ENCODE results near the gene KRT40.

The KRT40 gene

DNA sequence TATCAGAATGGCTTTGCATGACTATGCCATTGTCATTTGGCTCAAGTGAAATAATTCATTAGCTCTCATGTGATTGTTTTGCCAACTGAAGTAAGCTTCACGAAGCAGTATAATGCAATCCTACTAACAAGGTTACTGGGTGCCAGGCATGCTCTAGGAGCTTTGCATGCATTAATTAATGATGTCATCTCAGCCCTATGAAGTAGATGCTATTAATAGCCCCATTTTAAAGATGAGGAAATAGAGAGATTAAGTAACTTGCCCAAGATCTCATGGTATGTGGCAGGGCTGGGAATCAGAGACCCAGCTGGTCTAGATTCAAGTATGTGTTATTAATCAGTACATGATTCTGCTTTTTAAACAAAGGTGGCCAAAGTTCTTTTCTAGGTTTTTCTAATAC, 31.5 kb downstream of the KRT40 start:
- DNase-seq (ENCODE audit: low read depth in 3 of 3) = no peak

DNA sequence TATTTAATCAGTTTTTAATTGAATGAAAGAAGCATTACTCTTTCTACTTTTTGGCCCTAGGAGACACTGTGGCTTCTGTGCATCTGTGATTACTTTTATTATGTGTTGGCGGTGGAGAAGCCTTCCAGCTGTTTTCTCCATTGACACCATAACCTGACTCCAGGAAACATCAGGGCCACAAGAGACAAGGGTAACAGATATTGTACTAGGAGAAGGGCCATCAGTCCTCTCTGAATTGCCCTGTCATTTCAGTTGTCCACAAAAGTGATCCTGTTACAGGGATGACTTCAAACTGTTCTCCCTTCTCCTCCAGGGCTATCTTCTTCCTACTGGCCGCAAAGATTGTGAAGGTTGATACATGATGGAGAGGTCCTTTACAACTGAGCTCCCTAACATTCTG, 32.0 kb downstream of the KRT40 start:
- no peak for DNase-seq (ENCODE audit: low read depth in 3 of 3)

DNA sequence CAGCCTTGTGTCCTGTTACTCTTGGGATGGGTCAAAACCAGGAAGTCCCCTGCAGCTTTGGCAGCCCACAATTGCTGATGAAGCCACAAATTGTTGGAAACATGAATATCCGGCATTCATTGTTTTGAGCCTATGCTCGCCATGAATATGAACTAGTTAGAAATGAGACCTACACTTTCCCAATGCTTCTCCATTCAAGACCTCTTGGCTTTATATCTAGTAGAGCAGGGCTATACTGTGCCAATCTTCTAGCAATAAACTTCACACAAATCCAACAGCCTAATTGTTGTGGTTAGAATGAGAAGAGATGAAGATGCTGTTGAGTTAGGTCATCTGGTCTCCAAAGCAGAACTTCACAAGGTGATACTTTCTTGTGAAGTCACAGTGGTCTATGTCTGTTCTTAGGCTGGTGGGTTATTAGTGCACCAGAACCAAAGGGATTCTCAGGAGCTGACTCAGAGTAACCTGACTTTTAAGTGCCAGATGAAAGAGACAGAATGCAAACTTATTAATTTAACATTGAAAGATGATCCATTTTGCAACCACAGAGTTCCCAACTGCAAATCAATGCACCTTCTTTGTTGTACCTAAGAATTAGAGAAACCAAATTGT, 33.0 kb downstream of the KRT40 start:
- no peak for DNase-seq (ENCODE audit: low read depth in 3 of 3)

GRCh38 chr17:40950176-40950575, 34.0 kb downstream of the KRT40 start:
- no peak for DNase-seq (ENCODE audit: low read depth in 3 of 3)

GRCh38 chr17:40949418-40949817, 34.7 kb downstream of the KRT40 start:
- no peak for DNase-seq (ENCODE audit: low read depth in 3 of 3)

DNA sequence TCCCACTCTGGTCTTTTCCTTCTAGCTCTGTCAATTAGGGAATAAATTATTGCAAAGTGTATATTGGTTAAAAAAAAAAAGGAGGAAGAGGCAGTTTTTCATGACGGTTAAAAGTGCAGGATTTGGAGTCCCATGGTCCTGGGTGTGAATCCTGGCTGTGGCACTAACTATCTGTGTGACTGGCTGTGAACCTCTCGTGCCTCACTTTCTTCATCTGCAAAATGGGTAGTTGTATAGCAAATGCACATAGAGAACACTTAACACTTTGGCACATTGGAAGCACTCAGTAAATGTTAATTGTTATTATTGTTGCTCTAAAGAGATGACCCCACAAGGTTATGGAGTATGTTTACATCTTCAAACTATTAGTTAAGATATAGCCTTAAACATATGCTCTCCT, 36.2 kb downstream of the KRT40 start:
- DNase-seq (ENCODE audit: low read depth in 3 of 3) = no peak

DNA sequence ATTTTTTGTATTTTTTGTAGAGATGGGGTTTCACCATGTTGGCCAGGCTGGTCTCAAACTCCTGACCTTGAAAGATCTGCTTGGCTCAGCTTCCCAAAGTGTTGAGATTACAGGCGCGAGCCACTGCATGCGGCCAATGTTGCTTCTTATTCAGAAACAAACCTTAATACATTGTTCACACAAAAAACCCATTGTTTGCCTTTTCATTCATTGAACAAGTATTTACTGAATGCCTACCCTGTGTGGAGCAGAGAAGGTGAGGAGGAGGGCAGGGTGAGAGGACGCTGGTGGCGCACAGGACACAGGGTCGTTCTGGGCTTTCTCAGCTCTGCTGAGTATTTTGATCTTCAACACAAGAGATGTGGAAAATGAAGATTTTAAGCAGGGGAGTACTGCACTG, 38.7 kb downstream of the KRT40 start:
- DNase-seq (ENCODE audit: low read depth in 3 of 3) = no peak

- DNase-seq (ENCODE audit: low read depth in 3 of 3) = no peak
These were observed 39.6 kb downstream of the KRT40 start for GRCh38 chr17:40944531-40944930.

- no peak for DNase-seq (ENCODE audit: low read depth in 3 of 3)
These were observed 41.6 kb downstream of the KRT40 start for GRCh38 chr17:40942553-40942952.

DNA sequence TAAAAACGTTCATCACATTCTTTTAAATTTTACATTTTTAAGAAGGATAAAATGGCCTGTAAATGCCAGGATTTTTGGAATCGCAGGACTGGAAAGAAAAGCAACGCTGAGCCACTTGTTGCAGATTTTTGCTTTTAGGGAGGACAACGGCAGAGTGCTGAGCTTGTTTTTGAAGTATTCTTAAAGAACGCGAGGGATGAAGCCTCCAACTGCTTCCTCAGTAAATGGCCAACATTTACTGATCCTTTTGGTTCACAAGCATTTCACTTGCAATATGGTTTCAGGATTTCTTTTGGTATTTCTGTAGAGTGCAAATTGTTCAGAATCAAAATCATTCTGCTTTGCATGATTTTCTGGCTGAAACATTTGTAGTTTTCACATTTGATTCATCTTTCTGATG, 43.9 kb downstream of the KRT40 start:
- DNase-seq (ENCODE audit: low read depth in 3 of 3) = no peak

- no peak for DNase-seq (ENCODE audit: low read depth in 3 of 3)
These were observed 45.1 kb downstream of the KRT40 start for GRCh38 chr17:40938981-40939380.

DNA sequence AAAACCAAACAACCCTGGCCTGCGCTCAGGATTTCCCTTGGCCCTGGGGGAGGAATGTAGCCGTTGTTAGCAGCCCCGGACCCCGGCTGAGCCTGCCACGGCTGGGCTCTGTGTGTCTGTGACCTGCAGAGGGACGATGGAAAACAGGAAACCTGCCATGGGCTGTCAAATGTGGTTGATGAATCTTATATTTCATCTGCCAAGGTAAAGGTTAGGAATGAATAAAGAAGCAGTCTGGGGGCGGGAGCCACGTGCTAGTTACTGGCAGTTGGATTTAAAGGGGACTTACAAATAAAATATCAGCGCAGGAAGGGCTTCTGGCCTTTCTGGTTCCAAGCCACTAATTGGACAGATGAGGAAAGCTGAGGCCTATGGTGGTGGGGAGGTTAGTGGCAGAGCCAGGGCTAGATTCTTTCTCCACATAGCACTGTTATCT, 46.7 kb downstream of the KRT40 start, which contains the start of gene KRT23:
Gene KRT23 (minus strand): TSS at position 263 of the 436 bp plus-strand sequence. CDS start 1,043 bp downstream, outside the sequence.
- DNase-seq (ENCODE audit: low read depth in 3 of 3) = no peak

DNA sequence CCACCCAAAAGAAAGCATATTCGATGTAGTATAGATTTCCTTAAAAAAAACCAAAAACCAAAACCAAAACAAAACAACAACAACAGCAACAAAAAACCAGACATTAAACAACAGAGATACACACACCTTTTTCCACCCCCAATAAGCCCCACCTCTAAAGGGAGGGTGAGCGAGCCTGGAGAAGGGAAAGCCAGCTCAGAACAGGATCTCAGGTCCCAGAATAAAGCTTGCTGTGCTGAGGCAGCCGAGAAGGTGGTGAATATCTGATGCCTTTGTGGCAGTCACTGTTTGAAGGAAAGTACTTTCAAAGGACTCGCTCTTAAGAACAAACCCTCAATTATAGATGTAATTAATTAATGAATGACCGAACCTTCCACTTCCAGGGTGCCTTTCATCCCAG, 47.1 kb downstream of the KRT40 start:
- DNase-seq (ENCODE audit: low read depth in 3 of 3) = no peak

- no peak for DNase-seq (ENCODE audit: low read depth in 3 of 3)
These were observed 47.6 kb downstream of the KRT40 start for GRCh38 chr17:40936437-40936971.

- no peak for DNase-seq (ENCODE audit: low read depth in 3 of 3)
These were observed 48.5 kb downstream of the KRT40 start for GRCh38 chr17:40935624-40936023.

GRCh38 chr17:40932608-40933007, 51.5 kb downstream of the KRT40 start:
- DNase-seq (ENCODE audit: low read depth in 3 of 3) = no peak

- no peak for DNase-seq (ENCODE audit: low read depth in 3 of 3)
These were observed 52.8 kb downstream of the KRT40 start for GRCh38 chr17:40931311-40931710.

All from stimulated activated CD4-positive, alpha-beta T cell treated with anti-CD3 and anti-CD28 coated beads, TNF-alpha, amount 100 ng/mL, for 4 hours (primary cell).